ENCODE measurements around the gene SLC27A1.

The SLC27A1 gene

GRCh38 chr19:17470068-17470841 lies at the start of gene SLC27A1:
SLC27A1 (plus strand) TSS chr19:17470524; CDS start chr19:17470541, 17 bp downstream.
- peak within 1 kb of the TSS; percentile 48 to 96 (median 94) for H3K27ac Mint-ChIP-seq
- H3K4me1 Mint-ChIP-seq: peaks cover 26% of the 10 kb centered on the region
- TF ChIP-seq CTCF (IDR thresholded peaks at IDR 0.05; ENCODE audit: unreplicated experiment in 3 of 3): no peak
- H3K27me3 Mint-ChIP-seq (ENCODE audit: low read depth): peaks cover 8% of the 10 kb centered on the region
- H3K4me3 Mint-ChIP-seq: peak within 1 kb of the TSS; percentile 91 to 95 (median 92)
- H3K9me3 Mint-ChIP-seq: no peaks in the 10 kb centered on the region
- no peaks in the 10 kb centered on the region for H3K36me3 Mint-ChIP-seq (ENCODE audit: low read depth)

GRCh38 chr19:17421942-17422341 lies 48.4 kb upstream of the SLC27A1 start:
- H3K27me3 Mint-ChIP-seq (ENCODE audit: low read depth): no peaks in the 10 kb centered on the region
- no peaks in the 10 kb centered on the region for H3K9me3 Mint-ChIP-seq
- H3K4me1 Mint-ChIP-seq: peaks cover 26% of the 10 kb centered on the region
- TF ChIP-seq CTCF (IDR thresholded peaks at IDR 0.05; ENCODE audit: unreplicated experiment in 3 of 3): no peak
- H3K4me3 Mint-ChIP-seq: peak overlapping the region in 1 of 3 experiments; percentile 21
- H3K36me3 Mint-ChIP-seq (ENCODE audit: low read depth): peaks cover 4% of the 10 kb centered on the region
- H3K27ac Mint-ChIP-seq: no peak overlapping the region

- no peak for TF ChIP-seq CTCF (IDR thresholded peaks at IDR 0.05; ENCODE audit: unreplicated experiment in 3 of 3)
- Mint-ChIP-seq H3K27me3 (ENCODE audit: low read depth) (no peaks in the 10 kb centered on the region), H3K9me3 (no peaks in the 10 kb centered on the region), H3K27ac (no peak overlapping the region), H3K4me3 (peak overlapping the region in 1 of 3 experiments; percentile 12), H3K4me1 (peaks cover 22% of the 10 kb centered on the region), H3K36me3 (ENCODE audit: low read depth) (peaks cover 4% of the 10 kb centered on the region)
Measured at GRCh38 chr19:17423429-17424208, 46.7 kb upstream of the SLC27A1 start.

GRCh38 chr19:17424743-17425365 lies 45.5 kb upstream of the SLC27A1 start:
- Mint-ChIP-seq H3K9me3 (no peaks in the 10 kb centered on the region), H3K27ac (no peak overlapping the region), H3K27me3 (ENCODE audit: low read depth) (no peaks in the 10 kb centered on the region), H3K4me1 (peaks cover 18% of the 10 kb centered on the region), H3K36me3 (ENCODE audit: low read depth) (peaks cover 4% of the 10 kb centered on the region), H3K4me3 (peak overlapping the region; percentile 53 to 69 (median 68))
- peak; percentile 45 to 61 (median 46) for TF ChIP-seq CTCF (IDR thresholded peaks at IDR 0.05; ENCODE audit: unreplicated experiment in 3 of 3)

- H3K27ac Mint-ChIP-seq: peak overlapping the region; percentile 1 to 32 (median 16)
- H3K9me3 Mint-ChIP-seq: no peaks in the 10 kb centered on the region
- H3K36me3 Mint-ChIP-seq (ENCODE audit: low read depth): no peaks in the 10 kb centered on the region
- no peak for TF ChIP-seq CTCF (IDR thresholded peaks at IDR 0.05; ENCODE audit: unreplicated experiment in 3 of 3)
- peaks cover 3% of the 10 kb centered on the region for H3K27me3 Mint-ChIP-seq (ENCODE audit: low read depth)
- no peak overlapping the region for H3K4me3 Mint-ChIP-seq
- H3K4me1 Mint-ChIP-seq: peaks cover 13% of the 10 kb centered on the region
Measured at GRCh38 chr19:17429641-17430113, 40.6 kb upstream of the SLC27A1 start.
